Measurements from ENCODE around the gene YPEL2.

Gene YPEL2

GRCh38 chr17:59341922-59342321, 10.5 kb downstream of the YPEL2 start:
- no peak for DNase-seq (ENCODE audit: low spot score)
- TF ChIP-seq CTCF (IDR thresholded peaks at IDR 0.05) = no peak
- Histone ChIP-seq H3K4me3 (no peak overlapping the region), H3K27ac (no peak overlapping the region)

- Histone ChIP-seq H3K4me3 (no peak overlapping the region), H3K27ac (no peak overlapping the region)
- DNase-seq (ENCODE audit: low spot score) = no peak
- TF ChIP-seq CTCF (IDR thresholded peaks at IDR 0.05) = no peak
These were observed 11.3 kb downstream of the YPEL2 start for GRCh38 chr17:59342681-59343131.

GRCh38 chr17:59345476-59345875, 14.0 kb downstream of the YPEL2 start:
- TF ChIP-seq CTCF (IDR thresholded peaks at IDR 0.05) = no peak
- no peak for DNase-seq (ENCODE audit: low spot score)
- H3K27ac ChIP-seq = peak overlapping the region in 1 of 2 donors; percentile 51
- no peak overlapping the region for H3K4me3 ChIP-seq

GRCh38 chr17:59346341-59346740, 14.9 kb downstream of the YPEL2 start:
- no peak for TF ChIP-seq CTCF (IDR thresholded peaks at IDR 0.05)
- no peak for DNase-seq (ENCODE audit: low spot score)
- H3K27ac ChIP-seq = peak overlapping the region in 1 of 2 donors; percentile 24
- no peak overlapping the region for H3K4me3 ChIP-seq

GRCh38 chr17:59346876-59347407, 15.5 kb downstream of the YPEL2 start:
- Histone ChIP-seq H3K27ac (peak overlapping the region; percentile 24 to 57), H3K4me3 (no peak overlapping the region)
- no peak for DNase-seq (ENCODE audit: low spot score)
- TF ChIP-seq CTCF (IDR thresholded peaks at IDR 0.05) = no peak

GRCh38 chr17:59347975-59348391, 16.5 kb downstream of the YPEL2 start:
- DNase-seq (ENCODE audit: low spot score) = no peak
- Histone ChIP-seq H3K4me3 (no peak overlapping the region), H3K27ac (peak overlapping the region; percentile 57 to 60)
- no peak for TF ChIP-seq CTCF (IDR thresholded peaks at IDR 0.05)

- Histone ChIP-seq H3K4me3 (no peak overlapping the region), H3K27ac (peak overlapping the region; percentile 29 to 64)
- DNase-seq (ENCODE audit: low spot score) = no peak
- no peak for TF ChIP-seq CTCF (IDR thresholded peaks at IDR 0.05)
These were observed 17.7 kb downstream of the YPEL2 start for GRCh38 chr17:59349178-59349577.
